Measurements from ENCODE around the gene RBM18.
A peak's percentile ranks its signal among the peaks of the same experiment; 100 is the strongest.

Gene RBM18, protein sequence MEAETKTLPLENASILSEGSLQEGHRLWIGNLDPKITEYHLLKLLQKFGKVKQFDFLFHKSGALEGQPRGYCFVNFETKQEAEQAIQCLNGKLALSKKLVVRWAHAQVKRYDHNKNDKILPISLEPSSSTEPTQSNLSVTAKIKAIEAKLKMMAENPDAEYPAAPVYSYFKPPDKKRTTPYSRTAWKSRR

DNA sequence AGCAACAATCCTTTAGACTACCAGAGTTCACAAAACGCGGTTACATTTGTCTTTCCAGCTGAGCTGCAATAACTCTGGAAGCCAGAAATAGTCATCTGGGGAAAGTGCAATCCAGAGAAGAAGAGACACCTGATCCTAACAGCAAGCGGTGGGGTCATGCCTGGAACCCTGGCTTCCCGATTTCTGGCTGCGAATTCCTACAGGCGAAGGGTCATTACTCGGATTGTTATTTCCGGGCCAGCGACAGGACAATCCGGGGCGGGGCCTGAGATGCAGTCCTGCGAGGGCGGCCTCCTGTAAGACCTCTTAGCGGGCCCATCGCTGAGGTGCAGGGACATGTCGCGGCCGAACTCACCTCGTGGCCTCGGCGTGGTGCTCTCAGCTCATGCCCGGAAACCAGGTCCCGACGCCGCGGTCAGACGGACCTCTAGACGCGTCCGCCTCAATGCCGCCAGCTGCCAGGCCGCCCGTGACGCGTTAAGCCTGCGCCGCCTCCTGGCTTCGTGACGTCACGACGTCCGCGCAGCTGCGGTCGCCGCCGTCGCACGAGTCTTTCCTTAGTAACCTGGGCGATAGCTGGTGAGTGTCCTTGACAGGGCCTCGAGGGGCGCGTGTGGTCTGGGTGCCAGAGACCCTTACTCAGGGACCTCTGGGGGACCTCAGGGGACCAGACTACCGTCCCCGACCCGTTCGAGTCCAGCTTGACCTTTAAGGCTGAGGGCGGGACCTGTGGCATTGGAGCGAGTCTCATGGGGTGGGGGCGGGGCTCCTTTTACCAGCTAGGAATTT is at the start of gene RBM18, which contains the start of gene MRRF:
TSS of gene RBM18 (minus strand) at position 481 of the 789 bp plus-strand sequence. CDS start 3,348 bp downstream, outside the sequence.
TSS of gene MRRF (plus strand) at position 523 of the 789 bp plus-strand sequence. CDS start 6,010 bp downstream, outside the sequence.
- DNase-seq (ENCODE audit: low read depth): peak; percentile 80
- H3K4me3 ChIP-seq (ENCODE audit: low read depth, low read length): peak within 1 kb of the TSS; percentile 87
- TF ChIP-seq, protein P1, sequence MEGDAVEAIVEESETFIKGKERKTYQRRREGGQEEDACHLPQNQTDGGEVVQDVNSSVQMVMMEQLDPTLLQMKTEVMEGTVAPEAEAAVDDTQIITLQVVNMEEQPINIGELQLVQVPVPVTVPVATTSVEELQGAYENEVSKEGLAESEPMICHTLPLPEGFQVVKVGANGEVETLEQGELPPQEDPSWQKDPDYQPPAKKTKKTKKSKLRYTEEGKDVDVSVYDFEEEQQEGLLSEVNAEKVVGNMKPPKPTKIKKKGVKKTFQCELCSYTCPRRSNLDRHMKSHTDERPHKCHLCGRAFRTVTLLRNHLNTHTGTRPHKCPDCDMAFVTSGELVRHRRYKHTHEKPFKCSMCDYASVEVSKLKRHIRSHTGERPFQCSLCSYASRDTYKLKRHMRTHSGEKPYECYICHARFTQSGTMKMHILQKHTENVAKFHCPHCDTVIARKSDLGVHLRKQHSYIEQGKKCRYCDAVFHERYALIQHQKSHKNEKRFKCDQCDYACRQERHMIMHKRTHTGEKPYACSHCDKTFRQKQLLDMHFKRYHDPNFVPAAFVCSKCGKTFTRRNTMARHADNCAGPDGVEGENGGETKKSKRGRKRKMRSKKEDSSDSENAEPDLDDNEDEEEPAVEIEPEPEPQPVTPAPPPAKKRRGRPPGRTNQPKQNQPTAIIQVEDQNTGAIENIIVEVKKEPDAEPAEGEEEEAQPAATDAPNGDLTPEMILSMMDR (IDR thresholded peaks at IDR 0.05; ENCODE audit: control insufficient read depth, extremely low read depth, insufficient read depth): peak; percentile 24

DNA sequence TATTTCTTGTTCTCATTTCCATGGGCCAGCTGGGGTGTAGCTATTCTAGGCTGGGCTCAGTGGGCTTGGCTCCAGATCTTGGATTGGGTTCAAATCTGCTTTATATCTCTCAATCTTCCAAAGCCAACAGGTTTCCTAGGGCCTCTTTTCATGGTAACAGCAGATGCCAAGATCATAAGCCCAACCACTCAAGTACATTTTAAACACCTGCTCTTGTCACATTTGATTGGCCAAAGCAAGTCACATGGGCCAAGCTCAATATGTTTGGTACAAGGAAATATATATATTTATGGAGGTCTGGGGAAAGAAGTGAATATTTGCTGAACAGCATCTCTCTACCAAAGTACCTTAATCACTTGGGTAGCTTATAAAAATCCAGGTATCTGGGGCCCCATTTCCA is 49.5 kb upstream of the RBM18 start:
- H3K4me3 ChIP-seq (ENCODE audit: low read depth, low read length): no peak overlapping the region

DNA sequence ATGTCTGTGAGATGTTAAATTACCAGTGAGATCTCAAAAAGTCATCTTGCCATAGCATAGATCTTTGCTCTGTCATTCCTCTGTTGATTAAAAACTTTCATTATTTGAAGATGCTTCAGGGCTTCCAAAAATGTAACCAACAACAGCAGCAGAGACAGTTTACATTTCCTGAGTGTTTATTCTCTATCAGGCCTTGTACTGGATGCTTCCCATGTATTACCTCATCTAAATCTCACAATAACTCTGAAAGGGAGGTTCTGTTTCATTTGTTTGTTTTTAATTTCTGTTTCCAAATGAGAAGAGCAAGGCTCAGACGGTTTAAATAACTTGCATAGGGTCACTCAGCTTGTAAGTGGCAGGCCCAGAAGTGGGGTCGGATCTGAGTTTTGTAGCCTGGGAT is 45.2 kb upstream of the RBM18 start:
- no peak for DNase-seq (ENCODE audit: low read depth)
- H3K4me3 ChIP-seq (ENCODE audit: low read depth, low read length): no peak overlapping the region
- TF ChIP-seq, protein P1 (IDR thresholded peaks at IDR 0.05; ENCODE audit: control insufficient read depth, extremely low read depth, insufficient read depth): no peak

More for the DNA sequence above, 49.5 kb upstream of the RBM18 start:
- TF ChIP-seq, protein P1 (IDR thresholded peaks at IDR 0.05; ENCODE audit: control insufficient read depth, extremely low read depth, insufficient read depth): no peak
- DNase-seq (ENCODE audit: low read depth): no peak

DNA sequence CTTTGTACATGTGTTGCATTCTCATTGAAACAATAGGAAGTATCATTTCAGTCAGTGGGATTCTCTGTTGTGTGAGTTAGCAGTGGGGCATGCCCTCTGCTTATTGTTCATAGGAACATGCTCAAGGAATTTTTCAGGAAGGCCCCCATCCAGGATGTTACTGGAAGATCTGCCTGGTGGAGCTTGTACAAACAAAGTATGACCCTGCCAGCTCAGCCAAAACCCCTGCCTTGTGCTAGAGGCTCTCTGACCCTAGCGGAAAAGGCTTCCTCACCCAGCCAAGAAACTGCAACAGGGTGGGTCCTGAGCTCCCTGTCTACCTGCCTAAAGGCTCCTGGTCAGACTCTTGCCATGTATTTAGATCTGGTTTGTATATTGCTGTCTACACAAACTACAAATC is 43.3 kb upstream of the RBM18 start:
- TF ChIP-seq, protein P1 (IDR thresholded peaks at IDR 0.05; ENCODE audit: control insufficient read depth, extremely low read depth, insufficient read depth): no peak
- DNase-seq (ENCODE audit: low read depth): no peak
- H3K4me3 ChIP-seq (ENCODE audit: low read depth, low read length): no peak overlapping the region

DNA sequence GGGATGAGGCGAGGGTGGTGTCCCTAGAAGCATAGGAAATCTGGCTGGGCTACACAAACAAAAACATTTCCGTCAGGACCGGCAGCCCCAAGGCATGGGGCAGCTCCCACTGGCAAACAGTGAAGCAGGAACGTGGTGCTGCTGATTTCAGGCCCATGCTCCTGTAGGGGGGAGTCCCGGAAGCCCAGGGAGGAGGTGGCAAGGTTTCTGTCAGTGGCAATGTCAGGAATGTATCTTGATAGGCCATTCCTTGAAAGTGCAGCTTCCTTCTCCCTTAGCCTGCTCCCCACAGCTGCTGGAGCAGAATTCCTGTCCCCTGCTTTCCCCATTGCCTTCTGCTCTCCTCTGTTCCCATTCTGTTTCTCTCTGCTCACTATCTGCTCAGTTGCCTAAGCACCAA is 42.4 kb upstream of the RBM18 start:
- no peak for DNase-seq (ENCODE audit: low read depth)
- H3K4me3 ChIP-seq (ENCODE audit: low read depth, low read length): no peak overlapping the region
- TF ChIP-seq, protein P1 (IDR thresholded peaks at IDR 0.05; ENCODE audit: control insufficient read depth, extremely low read depth, insufficient read depth): no peak

DNA sequence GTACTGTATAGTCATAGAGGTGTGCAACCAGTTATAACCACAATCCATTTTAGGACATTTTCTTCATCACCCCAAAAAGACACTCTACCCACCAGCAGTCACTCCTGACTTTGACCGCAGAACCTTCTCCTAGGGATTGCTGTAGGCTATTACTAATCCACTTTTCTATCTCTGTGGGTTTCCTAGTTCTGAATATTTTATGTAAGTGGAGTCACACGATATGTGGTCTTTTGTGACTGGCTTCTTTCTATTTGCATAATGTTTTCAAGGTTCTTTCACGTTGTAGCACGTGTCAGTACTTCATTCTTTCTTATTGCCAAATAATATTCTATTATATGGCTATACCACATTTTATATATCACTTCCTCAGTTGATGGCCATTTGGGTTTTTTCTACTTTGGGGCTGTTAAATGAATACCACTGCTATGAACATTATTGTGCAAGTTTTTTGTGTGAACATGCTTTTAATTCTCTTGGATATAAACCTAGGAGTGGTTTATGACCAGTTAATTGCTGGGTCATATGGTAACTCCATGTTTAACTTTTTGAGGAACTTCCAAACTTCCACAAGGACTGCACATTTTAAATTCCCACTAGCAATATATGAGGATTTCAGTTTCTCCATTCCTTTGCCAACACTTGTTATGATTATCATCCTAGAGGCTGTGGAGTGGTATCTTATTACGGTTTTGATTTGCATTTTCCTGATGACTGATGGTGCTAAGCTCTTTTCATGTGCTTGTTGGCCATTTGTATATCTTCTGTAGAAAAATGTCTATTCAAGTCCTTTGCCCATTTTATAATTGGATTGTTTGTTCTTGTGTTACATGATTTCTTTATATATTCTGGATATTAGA is 37.8 kb upstream of the RBM18 start:
- DNase-seq (ENCODE audit: low read depth): no peak
- TF ChIP-seq, protein P1 (IDR thresholded peaks at IDR 0.05; ENCODE audit: control insufficient read depth, extremely low read depth, insufficient read depth): no peak
- H3K4me3 ChIP-seq (ENCODE audit: low read depth, low read length): no peak overlapping the region
